Right atrium auricular region (tissue), 2 donors: ENCODE measurements around the gene CNDP2. TPM values are rescaled to one million over a fixed set of nuclear protein-coding genes. Genes with fewer than 3 reads are reported as not detected.

Source experiments
- DNase-seq: peaks from one replicate; pipeline ENCODE4 v3.0.0-alpha.2; 2019; ENCODE audit warnings: low spot score
- H3K27ac ChIP-seq, 2 donors: fragments of 200-600 bp; sonication (generic); 1 replicate in 1 of 2; 2 replicates in 1 of 2; pipeline ENCODE4 v1.5.1; 2016 to 2019
- H3K27me3 ChIP-seq, 2 donors: fragments of 200-600 bp; sonication (generic); one replicate each; pipeline versions ENCODE4 v1.5.1 to v1.6.0; 2017 to 2019
- H3K36me3 ChIP-seq: fragments of 200-600 bp; sonication (generic); one replicate; pipeline ENCODE4 v1.5.1; 2016
- H3K4me1 ChIP-seq, 2 donors: fragments of 200-600 bp; sonication (generic); one replicate each; pipeline versions ENCODE4 v1.5.1 to v1.6.0; 2017 to 2019
- H3K4me3 ChIP-seq, 2 donors: fragments of 200-600 bp; sonication (generic); 1 replicate in 1 of 2; 2 replicates in 1 of 2; pipeline ENCODE4 v1.5.1; 2017 to 2019; ENCODE audit warnings: mild to moderate bottlenecking in 1 of 2, moderate library complexity in 1 of 2
- H3K9me3 ChIP-seq, 2 donors: fragments of 200-600 bp; sonication (generic); one replicate each; pipeline ENCODE4 v1.5.1; 2019
- total RNA-seq, 2 donors: library from RNA; depleted of rRNA; stranded (reverse); fragments of >200 nt; gene quantifications; one replicate each; pipeline ENCODE4 v1.1.0, GENCODE V29; 2016
- TF ChIP-seq, protein P1 (sequence below), 2 donors: fragments of 200-600 bp; sonication (generic); IDR thresholded peaks; one replicate each; pipeline ENCODE4 v1.5.1; 2019; ENCODE audit warnings: antibody characterized with exemption in 2 of 2

Gene CNDP2
- total RNA-seq, 2 donors from 2014 or later: 31.2 to 62.6 TPM

DNA sequence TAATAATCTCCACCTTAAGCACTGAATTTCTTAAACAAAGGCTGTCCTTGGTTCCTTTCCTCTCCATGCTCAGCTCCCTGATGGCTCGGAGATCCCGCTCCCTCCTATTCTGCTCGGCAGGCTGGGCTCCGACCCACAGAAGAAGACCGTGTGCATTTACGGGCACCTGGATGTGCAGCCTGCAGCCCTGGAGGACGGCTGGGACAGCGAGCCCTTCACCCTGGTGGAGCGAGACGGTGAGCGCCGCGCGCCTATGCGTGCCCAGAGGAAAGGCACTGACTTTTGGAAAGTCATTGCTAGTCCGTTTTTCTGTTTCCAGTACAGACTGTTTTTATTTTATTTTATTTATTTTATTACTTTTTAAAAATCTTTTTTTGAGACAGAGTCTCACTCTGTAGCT, 9.6 kb downstream of the CNDP2 start:
- TF ChIP-seq, protein P1, sequence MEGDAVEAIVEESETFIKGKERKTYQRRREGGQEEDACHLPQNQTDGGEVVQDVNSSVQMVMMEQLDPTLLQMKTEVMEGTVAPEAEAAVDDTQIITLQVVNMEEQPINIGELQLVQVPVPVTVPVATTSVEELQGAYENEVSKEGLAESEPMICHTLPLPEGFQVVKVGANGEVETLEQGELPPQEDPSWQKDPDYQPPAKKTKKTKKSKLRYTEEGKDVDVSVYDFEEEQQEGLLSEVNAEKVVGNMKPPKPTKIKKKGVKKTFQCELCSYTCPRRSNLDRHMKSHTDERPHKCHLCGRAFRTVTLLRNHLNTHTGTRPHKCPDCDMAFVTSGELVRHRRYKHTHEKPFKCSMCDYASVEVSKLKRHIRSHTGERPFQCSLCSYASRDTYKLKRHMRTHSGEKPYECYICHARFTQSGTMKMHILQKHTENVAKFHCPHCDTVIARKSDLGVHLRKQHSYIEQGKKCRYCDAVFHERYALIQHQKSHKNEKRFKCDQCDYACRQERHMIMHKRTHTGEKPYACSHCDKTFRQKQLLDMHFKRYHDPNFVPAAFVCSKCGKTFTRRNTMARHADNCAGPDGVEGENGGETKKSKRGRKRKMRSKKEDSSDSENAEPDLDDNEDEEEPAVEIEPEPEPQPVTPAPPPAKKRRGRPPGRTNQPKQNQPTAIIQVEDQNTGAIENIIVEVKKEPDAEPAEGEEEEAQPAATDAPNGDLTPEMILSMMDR (IDR thresholded peaks at IDR 0.05): no peak
- DNase-seq: no peak
- Histone ChIP-seq H3K4me1 (no peaks in the 10 kb centered on the region), H3K9me3 (no peaks in the 10 kb centered on the region), H3K27ac (no peak overlapping the region), H3K36me3 (peaks cover 89% of the 10 kb centered on the region), H3K4me3 (no peak overlapping the region), H3K27me3 (no peaks in the 10 kb centered on the region)

DNA sequence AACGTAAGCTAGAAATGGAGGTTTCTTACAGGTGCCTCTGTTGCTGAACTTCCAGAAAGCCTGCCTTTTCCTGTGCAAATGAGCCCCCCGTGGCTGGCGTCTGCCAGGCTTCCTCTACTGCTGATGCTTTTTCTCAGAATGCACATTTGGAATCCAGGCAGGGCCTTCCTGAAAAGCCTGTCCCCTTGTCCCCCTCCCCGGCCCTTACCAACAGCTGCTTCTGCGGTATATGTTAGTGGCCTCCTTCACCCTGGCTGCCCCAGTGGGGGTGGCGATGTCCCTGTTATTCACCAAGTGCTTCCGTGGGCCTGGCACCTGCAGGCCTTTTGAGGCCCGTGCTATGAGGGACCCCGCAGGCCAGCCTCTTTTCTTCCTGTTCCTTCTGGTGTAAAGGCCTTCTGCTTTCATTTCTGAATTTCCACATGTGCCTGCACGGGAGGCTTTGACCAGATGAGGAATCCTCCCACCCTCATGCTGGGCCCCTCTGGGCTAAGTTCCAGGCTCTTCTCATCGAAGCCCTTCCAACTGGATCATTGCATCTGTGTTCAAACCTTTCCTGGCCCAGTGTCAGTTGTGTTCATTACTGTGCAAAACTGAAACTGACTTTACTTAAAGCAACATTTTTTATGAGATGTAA, 10.4 kb downstream of the CNDP2 start:
- no peaks in the 10 kb centered on the region for H3K27me3 ChIP-seq
- H3K9me3 ChIP-seq: no peaks in the 10 kb centered on the region
- no peak overlapping the region for H3K4me3 ChIP-seq
- no peak for DNase-seq
- peaks cover 87% of the 10 kb centered on the region for H3K36me3 ChIP-seq
- H3K4me1 ChIP-seq: no peaks in the 10 kb centered on the region
- no peak overlapping the region for H3K27ac ChIP-seq
- TF ChIP-seq, protein P1 (IDR thresholded peaks at IDR 0.05): no peak

DNA sequence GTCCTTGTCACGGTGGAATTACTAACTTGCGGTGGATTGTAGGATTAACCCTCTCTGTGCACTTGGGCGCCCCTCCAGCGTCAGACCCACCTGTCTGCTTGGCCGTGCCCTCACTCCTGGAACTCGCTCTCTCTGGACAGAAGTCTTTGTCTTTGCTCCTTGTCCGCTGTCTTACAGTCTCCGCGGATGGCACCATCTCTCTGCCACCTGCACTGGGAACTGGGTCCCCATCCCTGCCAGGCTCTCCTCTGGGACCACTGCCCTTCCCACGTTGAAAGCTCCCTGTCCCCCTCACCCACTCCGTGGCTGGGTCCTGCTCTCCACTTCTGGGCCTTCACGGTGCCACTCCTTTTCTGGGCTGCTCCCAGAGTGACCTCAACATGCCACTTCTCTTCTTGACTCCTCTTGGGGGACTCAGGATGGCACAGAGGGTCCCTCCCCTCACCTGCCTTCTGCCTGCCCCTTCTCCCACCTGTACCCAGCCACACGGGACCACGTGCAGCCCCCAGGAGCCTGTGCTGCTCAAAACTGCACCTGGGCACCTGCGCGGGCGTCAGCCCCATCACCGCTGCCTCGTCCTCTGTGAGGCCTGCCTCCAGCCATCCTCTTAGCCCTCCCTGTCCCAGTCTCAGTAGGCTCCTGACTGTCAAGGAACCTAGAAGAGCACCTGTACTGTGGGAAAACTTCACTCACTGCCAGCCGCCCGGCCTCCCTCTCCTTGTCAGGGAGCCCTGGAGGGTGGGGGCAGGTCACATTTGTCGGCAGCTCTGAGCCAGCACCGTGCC, 11.1 kb downstream of the CNDP2 start:
- DNase-seq: no peak
- no peaks in the 10 kb centered on the region for H3K27me3 ChIP-seq
- TF ChIP-seq, protein P1 (IDR thresholded peaks at IDR 0.05): no peak
- H3K27ac ChIP-seq: no peak overlapping the region
- no peaks in the 10 kb centered on the region for H3K4me1 ChIP-seq
- H3K4me3 ChIP-seq: no peak overlapping the region
- peaks cover 90% of the 10 kb centered on the region for H3K36me3 ChIP-seq
- H3K9me3 ChIP-seq: no peaks in the 10 kb centered on the region

DNA sequence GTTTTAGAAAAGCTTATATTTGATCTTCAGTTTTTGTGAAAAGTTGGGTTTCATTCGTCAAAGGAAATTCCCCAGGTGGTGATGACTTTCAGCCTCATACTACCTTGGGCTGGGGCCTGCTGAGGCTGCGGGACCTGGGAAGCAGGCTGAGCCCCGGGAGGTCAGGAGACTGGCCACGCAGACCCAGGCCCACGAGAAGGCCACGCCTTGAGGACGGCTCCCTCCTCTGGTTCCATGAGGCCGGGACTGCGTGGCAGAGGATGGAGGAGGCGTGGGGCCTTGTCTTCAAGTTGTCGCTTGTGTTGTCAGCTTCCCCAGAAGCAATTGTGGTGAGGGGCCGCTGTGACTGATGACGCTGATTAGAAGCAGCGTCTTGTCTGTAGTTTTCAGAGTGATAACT, 11.8 kb downstream of the CNDP2 start:
- no peak overlapping the region for H3K4me3 ChIP-seq
- no peaks in the 10 kb centered on the region for H3K9me3 ChIP-seq
- no peak overlapping the region for H3K27ac ChIP-seq
- no peaks in the 10 kb centered on the region for H3K27me3 ChIP-seq
- H3K36me3 ChIP-seq: peaks cover 90% of the 10 kb centered on the region
- TF ChIP-seq, protein P1 (IDR thresholded peaks at IDR 0.05): no peak
- DNase-seq: no peak
- H3K4me1 ChIP-seq: no peaks in the 10 kb centered on the region

DNA sequence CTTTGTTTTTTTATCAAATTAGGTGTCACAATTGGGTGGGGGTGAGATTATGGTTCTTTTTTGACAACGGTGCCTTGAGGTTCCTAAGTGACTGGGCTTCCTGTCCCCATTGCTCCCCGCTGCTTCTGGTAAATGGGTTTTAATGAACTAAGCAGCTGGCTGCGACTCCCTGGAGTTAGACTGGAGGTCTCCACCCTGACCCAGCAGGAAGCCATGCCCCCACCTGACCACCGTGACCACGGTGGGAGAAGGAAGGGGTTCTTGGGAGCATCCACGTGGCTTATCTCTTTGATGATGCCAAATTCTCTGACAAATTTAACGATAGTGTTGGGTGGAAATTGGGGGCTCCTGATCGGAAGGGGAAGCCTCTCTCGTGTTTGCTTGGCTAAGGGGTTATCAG, 12.2 kb downstream of the CNDP2 start:
- Histone ChIP-seq H3K27ac (no peak overlapping the region), H3K4me1 (no peaks in the 10 kb centered on the region), H3K9me3 (no peaks in the 10 kb centered on the region), H3K36me3 (peaks cover 90% of the 10 kb centered on the region), H3K27me3 (no peaks in the 10 kb centered on the region), H3K4me3 (no peak overlapping the region)
- DNase-seq: no peak
- TF ChIP-seq, protein P1 (IDR thresholded peaks at IDR 0.05): no peak
